ENCODE results near the gene SDSL. TPM values are rescaled to one million over a fixed set of nuclear protein-coding genes. Genes with fewer than 3 reads are reported as not detected.

The SDSL gene
- total and polyA plus RNA-seq, 2 of the 4 experiments (the other 2 are of a cell fraction) = 6.3 to 10.9 TPM

DNA sequence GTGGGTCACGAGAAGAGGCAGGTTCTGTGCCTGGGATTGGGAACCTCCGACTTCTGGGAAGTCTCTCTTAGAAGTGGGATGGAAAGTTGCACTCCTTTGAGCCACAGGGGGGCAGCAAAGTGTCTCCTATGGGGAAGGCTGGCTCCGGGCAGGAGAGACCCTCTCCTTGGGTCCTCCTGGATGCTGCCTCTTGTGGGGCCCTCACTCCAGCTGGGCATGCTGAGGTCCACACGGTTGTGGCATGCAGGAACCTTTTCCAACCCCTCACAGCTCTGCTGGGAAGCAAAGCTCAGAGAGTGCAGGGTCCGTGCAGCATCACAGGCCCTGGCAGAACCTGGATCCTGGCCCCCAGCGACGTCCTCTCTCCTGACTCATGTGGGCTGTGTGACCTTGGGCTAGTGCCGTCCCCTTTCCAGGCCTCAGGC is 17.4 kb downstream of the SDSL start:
- in situ Hi-C loops (cut with MboI; ENCODE audit: low sequenced_read_pairs) = no loop called here
- 18% methylated on average over 2 of the region's 8 CpGs; no CpG with 5 or more reads in 1 of the 2 experiments for WGBS, 2 experiments (ENCODE audit: extremely low coverage in 2 of 2, insufficient read length in 1 of 2)

More for the DNA sequence above, 17.4 kb downstream of the SDSL start:
- H3K4ac ChIP-seq (ENCODE audit: low read depth, low read length) = no peak overlapping the region
- H4K5ac ChIP-seq (ENCODE audit: low read depth, low read length) = no peak overlapping the region
- H2BK120ac ChIP-seq (ENCODE audit: low read depth, low read length) = no peak overlapping the region
- no peak overlapping the region for H3K4me3 ChIP-seq (ENCODE audit: insufficient read depth, low read depth, low read length)
- H2BK15ac ChIP-seq (ENCODE audit: low read depth, low read length) = no peak overlapping the region
- POLR2A ChIA-PET (ENCODE audit: unreplicated experiment) = no interaction called here
- H3K36me3 ChIP-seq (ENCODE audit: control insufficient read depth, insufficient read depth, low read length) = no peaks in the 10 kb centered on the region
- no peak overlapping the region for H2AK5ac ChIP-seq (ENCODE audit: low read depth, low read length)
- no peak overlapping the region for H3K18ac ChIP-seq (ENCODE audit: low read depth, low read length)
- H2AK9ac ChIP-seq (replicated peaks; ENCODE audit: low read depth, low read length, poor library complexity) = no peak overlapping the region
- H3K27ac ChIP-seq (ENCODE audit: insufficient read depth, low read length) = no peak overlapping the region
- H3K14ac ChIP-seq (replicated peaks; ENCODE audit: low read depth, low read length) = no peak overlapping the region
- CTCF ChIA-PET = interaction anchor here (0.7 kb wide), 1 partner anchor 14 kb away, joined by 3 read pairs; no protein-coding TSS in a partner anchor
- no peak overlapping the region for H4K91ac ChIP-seq (ENCODE audit: insufficient read depth, low read depth, low read length)
- no peak overlapping the region for H3K56ac ChIP-seq (ENCODE audit: extremely low read depth, insufficient read depth, low read length)
- H3K9me1 ChIP-seq (ENCODE audit: insufficient read depth, low read length) = no peaks in the 10 kb centered on the region
- DNase-seq (peak; percentile 31), ATAC-seq (ENCODE audit: low read depth) (peak; percentile 86)
- H3K9me3 ChIP-seq (ENCODE audit: control insufficient read depth, insufficient read depth, low read length) = no peaks in the 10 kb centered on the region
- no peaks in the 10 kb centered on the region for H3K79me1 ChIP-seq (ENCODE audit: low read depth in 1 of 2, low read length in 2 of 2)
- H4K20me1 ChIP-seq (ENCODE audit: insufficient read depth, low read length) = no peaks in the 10 kb centered on the region
- H3K27me3 ChIP-seq (ENCODE audit: control insufficient read depth, insufficient read depth, low read length) = peaks cover 11% of the 10 kb centered on the region
- H3K4me1 ChIP-seq (ENCODE audit: control insufficient read depth, insufficient read depth, low read length) = no peaks in the 10 kb centered on the region
- no peak overlapping the region for H3K4me2 ChIP-seq (ENCODE audit: low read depth, low read length)
- BruUV-seq (replicated peaks) = no TSS peak
- intact Hi-C loops (cut with micrococcal nuclease) = loop anchor here (1.0 kb wide), 1 partner anchor 473 kb away; no protein-coding TSS in a partner anchor
- no peak overlapping the region for H2BK20ac ChIP-seq (ENCODE audit: low read depth, low read length)
- dilution Hi-C loops (cut with HindIII; ENCODE audit: low sequenced_read_pairs, unreplicated experiment) = no loop called here
- no peak overlapping the region for H3K9ac ChIP-seq (ENCODE audit: low read depth, low read length)
- no peak overlapping the region for H2AFZ ChIP-seq (replicated peaks; ENCODE audit: low read length, poor library complexity)
- no peak overlapping the region for H2BK5ac ChIP-seq (ENCODE audit: low read depth, low read length, poor library complexity, severe bottlenecking)
- TF ChIP-seq CEBPB (IDR thresholded peaks at IDR 0.05; ENCODE audit: low read depth, low read length) (no peak), POLR2A (IDR thresholded peaks at IDR 0.05; ENCODE audit: low read depth, low read length) (no peak), BHLHE40 (IDR thresholded peaks at IDR 0.05; ENCODE audit: low read depth, low read length) (no peak), RFX5 (IDR thresholded peaks at IDR 0.05; ENCODE audit: low read depth, low read length) (no peak), SMC3 (IDR thresholded peaks at IDR 0.05; ENCODE audit: low read depth, low read length) (peak; percentile 43), RAD21 (IDR thresholded peaks at IDR 0.05; ENCODE audit: low read length) (peak; percentile 67), USF2 (IDR thresholded peaks at IDR 0.05; ENCODE audit: low read depth, low read length) (no peak), MAFK (IDR thresholded peaks at IDR 0.05; ENCODE audit: low read depth, low read length) (no peak)
- TF ChIP-seq, protein P1, sequence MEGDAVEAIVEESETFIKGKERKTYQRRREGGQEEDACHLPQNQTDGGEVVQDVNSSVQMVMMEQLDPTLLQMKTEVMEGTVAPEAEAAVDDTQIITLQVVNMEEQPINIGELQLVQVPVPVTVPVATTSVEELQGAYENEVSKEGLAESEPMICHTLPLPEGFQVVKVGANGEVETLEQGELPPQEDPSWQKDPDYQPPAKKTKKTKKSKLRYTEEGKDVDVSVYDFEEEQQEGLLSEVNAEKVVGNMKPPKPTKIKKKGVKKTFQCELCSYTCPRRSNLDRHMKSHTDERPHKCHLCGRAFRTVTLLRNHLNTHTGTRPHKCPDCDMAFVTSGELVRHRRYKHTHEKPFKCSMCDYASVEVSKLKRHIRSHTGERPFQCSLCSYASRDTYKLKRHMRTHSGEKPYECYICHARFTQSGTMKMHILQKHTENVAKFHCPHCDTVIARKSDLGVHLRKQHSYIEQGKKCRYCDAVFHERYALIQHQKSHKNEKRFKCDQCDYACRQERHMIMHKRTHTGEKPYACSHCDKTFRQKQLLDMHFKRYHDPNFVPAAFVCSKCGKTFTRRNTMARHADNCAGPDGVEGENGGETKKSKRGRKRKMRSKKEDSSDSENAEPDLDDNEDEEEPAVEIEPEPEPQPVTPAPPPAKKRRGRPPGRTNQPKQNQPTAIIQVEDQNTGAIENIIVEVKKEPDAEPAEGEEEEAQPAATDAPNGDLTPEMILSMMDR (conservative IDR thresholded peaks at IDR 0.05; ENCODE audit: low read depth, low read length) = peak; percentile 56
- no peak overlapping the region for H3K23ac ChIP-seq (ENCODE audit: low read depth, low read length)
- H4K8ac ChIP-seq (ENCODE audit: low read depth in 2 of 2, low read length in 2 of 2) = no peak overlapping the region
